HG03045 (cell line): ENCODE results near the gene EVPL.

Experiments
- ATAC-seq: cut with Tn5 transposase; IDR thresholded peaks from one replicate; pipeline ENCODE4 v1.9.1; 2021; ENCODE audit warnings: mild to moderate bottlenecking, moderate library complexity; ENCODE audit not compliant: unreplicated experiment

Gene EVPL

GRCh38 chr17:76019833-76020467 is 7.2 kb downstream of the EVPL start:
- ATAC-seq: no peak

GRCh38 chr17:76018801-76019200 is 8.3 kb downstream of the EVPL start:
- ATAC-seq: no peak

- ATAC-seq: no peak
Observed at GRCh38 chr17:76018340-76018680, 8.8 kb downstream of the EVPL start.

GRCh38 chr17:76017481-76018339 is 9.4 kb downstream of the EVPL start:
- no peak for ATAC-seq

GRCh38 chr17:76014925-76015261 is 12.2 kb downstream of the EVPL start:
- ATAC-seq: no peak

GRCh38 chr17:76014100-76014924 is 12.8 kb downstream of the EVPL start:
- no peak for ATAC-seq

GRCh38 chr17:76013377-76013932 is 13.7 kb downstream of the EVPL start:
- ATAC-seq: no peak

GRCh38 chr17:76011951-76012350 is 15.2 kb downstream of the EVPL start:
- no peak for ATAC-seq

GRCh38 chr17:76009969-76010661 is 17.0 kb downstream of the EVPL start:
- no peak for ATAC-seq

GRCh38 chr17:76009447-76009846 is 17.7 kb downstream of the EVPL start:
- no peak for ATAC-seq

GRCh38 chr17:76008630-76009425 is 18.3 kb downstream of the EVPL start:
- ATAC-seq: no peak

- ATAC-seq: no peak
Observed at GRCh38 chr17:76008208-76008607, 18.9 kb downstream of the EVPL start.

- no peak for ATAC-seq
Observed at GRCh38 chr17:76007850-76008165, 19.3 kb downstream of the EVPL start.

GRCh38 chr17:76007131-76007849 is 19.8 kb downstream of the EVPL start:
- ATAC-seq: no peak

GRCh38 chr17:76005263-76006149 is 21.6 kb downstream of the EVPL start:
- no peak for ATAC-seq

GRCh38 chr17:76004750-76005262 is 22.3 kb downstream of the EVPL start:
- ATAC-seq: no peak

GRCh38 chr17:76003915-76004314 is 23.2 kb downstream of the EVPL start:
- ATAC-seq: no peak

- ATAC-seq: no peak
Observed at GRCh38 chr17:76002100-76002499, 25.0 kb downstream of the EVPL start.
